Activated T-cell treated with anti-CD3 and anti-CD28 coated beads, Interleukin-2, amount 50 U/mL, for 72 hours (primary cell): ENCODE measurements around the gene PLEKHS1. TPM values are rescaled to one million over a fixed set of nuclear protein-coding genes. Genes with fewer than 3 reads are reported as not detected.
"Not testable (repeated sequence)": the region's sequence is repeated elsewhere in the genome, so short reads cannot be mapped to it uniquely, and the experiment has no call there.

Experiments used
- ATAC-seq, 2 donors: fragments of 150-1000 bp; cut with Tn5 transposase; replicated peaks in 1 of 2; 2 replicates each; pipeline ENCODE4 v1.10.0; 2021; ENCODE audit warnings: moderate library complexity in 2 of 2, mild to moderate bottlenecking in 1 of 2
- DNase-seq, 2 donors: peaks; one replicate each; pipeline ENCODE4 v3.0.0; 2021 to 2022; ENCODE audit warnings: mixed read lengths in 1 of 2
- H3K27ac Mint-ChIP-seq: one replicate; pipeline ENCODE4 v1.8.0; 2022; ENCODE audit warnings: mild to moderate bottlenecking, moderate library complexity, mixed read lengths
- H3K27me3 Mint-ChIP-seq: one replicate; pipeline ENCODE4 v1.8.0; 2022; ENCODE audit warnings: low read depth, mixed read lengths
- H3K36me3 Mint-ChIP-seq, 2 donors: one replicate each; pipeline ENCODE4 v1.8.0; 2022; ENCODE audit warnings: mixed read lengths in 2 of 2, mild to moderate bottlenecking in 1 of 2; ENCODE audit not compliant: insufficient read depth in 2 of 2
- H3K4me1 Mint-ChIP-seq: one replicate; pipeline ENCODE4 v1.8.0; 2022; ENCODE audit warnings: low read depth, mixed read lengths
- H3K4me3 Mint-ChIP-seq, 2 donors: one replicate each; pipeline ENCODE4 v1.8.0; 2022; ENCODE audit warnings: mild to moderate bottlenecking in 2 of 2, mixed read lengths in 2 of 2, moderate library complexity in 2 of 2
- H3K9me3 Mint-ChIP-seq, 2 donors: one replicate each; pipeline ENCODE4 v1.8.0; 2022; ENCODE audit warnings: mixed read lengths in 2 of 2
- total RNA-seq, 2 donors: library from RNA; stranded (reverse); gene quantifications; one replicate each; pipeline ENCODE4 v1.2.3, GENCODE V29; 2022

The PLEKHS1 gene
- total RNA-seq, 2 donors from 2014 or later = not detected

DNA sequence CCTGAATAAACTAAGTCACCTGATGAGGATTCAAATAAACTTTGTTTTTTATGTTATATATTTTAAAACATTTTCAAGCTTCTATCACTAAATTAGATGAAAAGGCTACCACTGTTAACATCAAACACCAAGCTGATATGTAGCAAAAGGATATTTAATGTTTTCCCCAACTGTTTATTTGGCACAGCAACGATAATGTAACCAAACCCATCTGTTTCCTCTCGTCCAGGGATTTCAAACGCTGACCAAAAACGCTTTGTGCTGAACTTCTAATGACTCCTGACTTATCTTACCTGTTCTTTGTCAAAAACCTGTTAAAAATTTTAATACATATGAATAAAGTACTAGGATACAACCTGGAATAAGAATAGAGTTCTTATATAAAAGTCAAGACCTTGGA is 71.9 kb downstream of the PLEKHS1 start:
- H3K27ac Mint-ChIP-seq = no peak overlapping the region

GRCh38 chr10:113825791-113826190 is 74.3 kb downstream of the PLEKHS1 start:
- Mint-ChIP-seq H3K36me3 (no peaks in the 10 kb centered on the region), H3K27me3 (peaks cover 6% of the 10 kb centered on the region), H3K27ac (no peak overlapping the region), H3K4me1 (no peaks in the 10 kb centered on the region), H3K4me3 (no peak overlapping the region), H3K9me3 (no peaks in the 10 kb centered on the region)
- ATAC-seq (no peak), DNase-seq (no peak)

More for the DNA sequence above, 71.9 kb downstream of the PLEKHS1 start:
- ATAC-seq (no peak), DNase-seq (no peak)
- Mint-ChIP-seq H3K9me3 (no peaks in the 10 kb centered on the region), H3K27me3 (peaks cover 6% of the 10 kb centered on the region), H3K36me3 (no peaks in the 10 kb centered on the region), H3K4me3 (no peak overlapping the region), H3K4me1 (no peaks in the 10 kb centered on the region)

DNA sequence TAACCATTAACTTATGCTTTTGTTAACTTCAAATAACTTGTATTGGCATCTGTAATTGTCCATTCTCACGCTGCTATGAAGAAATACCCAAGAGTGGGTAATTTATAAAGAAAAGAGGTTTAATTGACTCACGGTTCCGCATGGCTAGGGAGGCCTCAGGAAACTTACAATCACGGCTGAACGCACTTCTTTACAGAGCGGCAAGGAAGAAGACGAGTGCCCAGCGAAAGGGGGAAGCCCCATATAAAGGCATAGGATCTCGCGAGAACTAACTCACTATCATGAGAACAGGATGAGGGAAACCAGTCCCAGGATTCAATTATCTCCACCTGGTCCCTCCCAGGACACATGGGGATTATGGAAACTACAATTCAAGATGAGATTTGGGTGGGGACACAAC is 77.1 kb downstream of the PLEKHS1 start:
- not testable (repeated sequence) for H3K9me3 Mint-ChIP-seq, H3K4me1 Mint-ChIP-seq, H3K4me3 Mint-ChIP-seq, H3K36me3 Mint-ChIP-seq, H3K27me3 Mint-ChIP-seq, H3K27ac Mint-ChIP-seq, DNase-seq, ATAC-seq

Other genes starting within 250 kb of the PLEKHS1 start
- gene HABP2, start 198.6 kb upstream of the PLEKHS1 start, total RNA-seq = not detected
- not detected for gene NRAP, start 87.6 kb upstream of the PLEKHS1 start, total RNA-seq
- 10 to 100 TPM in 1 of 2 donors, 1 to 10 TPM in 1; 9.9 to 18.5 TPM for gene CASP7, start 71.8 kb upstream of the PLEKHS1 start, total RNA-seq
- 10 to 100 TPM; 15.4 to 16.5 TPM for gene DCLRE1A, start 102.4 kb downstream of the PLEKHS1 start, total RNA-seq
- 10 to 100 TPM; 30.6 to 30.9 TPM for gene NHLRC2, start 103.0 kb downstream of the PLEKHS1 start, total RNA-seq